GM15510 (cell line): ENCODE results near the gene FBXL13.

Experiments used
- POLR2A ChIP-seq: IDR thresholded peaks from 3 replicates; pipeline ENCODE4 v1.6.1; 2011; ENCODE audit warnings: borderline replicate concordance; ENCODE audit not compliant: insufficient read length; ENCODE audit errors: extremely low read depth

Gene FBXL13

DNA sequence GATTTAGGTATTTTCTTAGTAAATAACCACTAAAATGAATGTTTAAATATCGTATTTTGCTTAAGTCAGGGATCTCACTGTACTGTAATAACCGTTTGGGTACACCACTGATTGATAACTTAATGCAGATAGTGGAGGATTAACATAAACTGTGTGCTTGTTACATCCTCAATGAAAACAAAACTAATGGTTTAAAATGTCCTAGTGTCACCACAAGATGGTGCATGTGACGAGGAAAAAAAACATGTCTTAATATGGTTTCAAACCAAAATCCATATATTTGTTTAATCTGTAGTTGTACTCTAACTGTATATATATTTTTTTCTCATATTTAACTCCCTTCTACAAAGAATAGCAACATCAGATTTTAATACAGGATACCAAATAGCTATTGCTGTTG is 19.5 kb upstream of the FBXL13 start:
- no peak for TF ChIP-seq POLR2A

DNA sequence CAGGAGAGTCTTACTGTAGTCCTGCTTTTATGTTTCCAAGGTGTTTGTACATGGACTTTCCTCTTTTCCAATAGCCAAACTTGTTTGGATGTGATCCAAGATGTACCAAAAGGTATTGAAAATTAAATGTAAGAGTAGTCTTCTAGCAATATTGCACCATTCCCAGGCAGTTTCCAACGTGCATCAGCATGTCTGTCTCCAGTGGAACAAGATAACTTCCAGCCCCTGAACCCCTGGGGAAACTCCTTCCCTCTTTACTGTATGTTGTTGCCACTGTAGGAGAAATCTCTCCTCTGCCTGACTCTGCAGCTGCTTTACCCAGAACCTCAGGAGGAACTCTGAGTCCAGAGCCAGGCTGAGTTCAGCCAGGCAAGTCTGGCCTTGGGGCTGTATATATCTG is 18.8 kb upstream of the FBXL13 start:
- TF ChIP-seq POLR2A, result no peak

DNA sequence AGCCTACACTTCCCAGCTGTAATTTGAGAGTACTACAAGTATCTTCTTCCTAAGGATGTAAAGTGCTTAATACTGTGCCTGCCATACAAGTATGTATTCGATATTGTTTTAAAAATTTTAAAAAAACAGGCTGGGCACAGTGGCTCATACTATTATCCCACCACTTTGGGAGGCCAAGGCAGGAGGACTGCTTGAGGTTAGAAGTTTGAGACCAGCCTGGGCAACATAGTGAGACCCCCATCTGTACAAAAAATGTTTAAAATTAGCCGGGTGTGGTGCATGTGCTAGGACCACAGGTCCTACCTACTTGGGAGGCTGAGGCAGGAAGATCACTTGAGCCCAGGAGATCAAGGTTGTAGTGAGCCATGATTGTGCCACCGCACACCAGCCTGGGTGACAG is 8.6 kb upstream of the FBXL13 start:
- TF ChIP-seq POLR2A, result no peak

DNA sequence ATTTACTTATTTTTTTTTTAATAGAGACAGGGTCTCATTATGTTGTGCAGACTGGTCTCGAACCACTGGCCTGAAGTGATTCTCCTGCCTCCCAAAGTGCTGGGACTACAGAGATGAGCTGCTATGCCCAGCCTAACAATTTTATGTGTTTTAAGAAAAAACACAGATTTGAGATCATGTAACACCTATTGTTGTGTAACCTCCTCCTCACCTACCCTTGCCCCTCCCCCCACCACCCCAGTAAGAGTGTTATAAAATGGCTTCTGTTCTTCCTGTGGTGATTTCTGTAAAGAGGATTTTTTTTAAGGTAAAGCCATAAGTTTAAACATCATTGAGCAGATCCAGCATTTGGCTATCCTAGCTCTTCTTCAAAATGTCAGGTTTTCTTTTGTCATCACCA is 7.9 kb upstream of the FBXL13 start:
- TF ChIP-seq POLR2A, result no peak

DNA sequence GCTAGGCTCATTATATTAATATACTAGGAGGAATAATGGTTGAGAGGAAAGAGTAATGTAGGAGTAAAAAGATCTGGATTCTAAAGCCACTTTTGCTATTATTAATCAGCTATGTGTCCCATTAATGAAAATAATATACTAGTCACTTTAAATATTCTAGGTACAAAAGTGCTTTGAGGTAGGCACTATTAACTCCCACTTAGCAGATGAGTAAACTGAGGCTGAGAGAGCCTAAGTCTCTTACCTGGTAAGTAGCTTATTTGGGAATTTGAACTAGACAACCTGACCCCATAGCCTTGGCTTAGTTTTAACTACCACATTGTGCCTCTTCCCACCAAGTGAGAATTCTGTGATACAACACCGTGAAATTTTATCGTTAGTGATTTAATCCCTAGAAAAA is 6.3 kb upstream of the FBXL13 start:
- TF ChIP-seq POLR2A, result no peak

DNA sequence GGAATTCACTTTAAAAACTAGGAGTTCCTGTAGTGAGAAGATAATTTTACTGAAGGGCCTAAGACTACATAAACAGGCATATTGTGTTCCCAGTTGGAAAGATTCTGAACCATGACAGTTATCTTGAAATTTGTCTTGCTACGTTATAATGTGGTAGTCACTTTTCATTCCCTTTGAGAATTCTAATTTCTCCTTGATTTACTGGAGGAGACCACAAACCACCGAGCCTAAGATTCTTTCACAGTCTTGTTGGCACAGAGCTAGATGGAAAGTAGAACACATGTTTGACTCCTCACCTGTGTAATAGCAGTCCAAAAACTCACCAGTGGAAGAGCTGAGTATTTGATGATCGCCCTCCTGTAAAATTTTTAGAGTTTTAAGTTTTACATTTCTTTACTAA is 5.2 kb upstream of the FBXL13 start:
- no peak for TF ChIP-seq POLR2A

DNA sequence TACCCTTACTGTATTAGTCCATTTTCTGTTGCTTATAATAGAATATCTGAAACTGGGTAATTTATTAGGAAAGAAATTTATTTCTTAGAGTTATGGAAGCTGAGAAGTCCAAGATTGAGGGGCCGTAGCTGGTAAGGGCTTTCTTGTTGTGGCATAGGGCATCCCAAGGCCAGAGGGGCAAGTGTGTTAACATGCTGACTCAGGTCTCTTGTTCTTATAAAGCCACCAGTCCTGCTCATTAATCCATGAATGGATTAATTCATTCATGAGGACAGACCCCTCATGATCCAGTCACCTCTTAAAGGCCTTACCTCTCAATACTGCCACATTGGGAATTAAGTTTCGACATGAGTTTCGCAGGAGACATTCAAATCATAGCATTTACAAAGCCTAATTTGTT is 2.7 kb upstream of the FBXL13 start:
- no peak for TF ChIP-seq POLR2A

DNA sequence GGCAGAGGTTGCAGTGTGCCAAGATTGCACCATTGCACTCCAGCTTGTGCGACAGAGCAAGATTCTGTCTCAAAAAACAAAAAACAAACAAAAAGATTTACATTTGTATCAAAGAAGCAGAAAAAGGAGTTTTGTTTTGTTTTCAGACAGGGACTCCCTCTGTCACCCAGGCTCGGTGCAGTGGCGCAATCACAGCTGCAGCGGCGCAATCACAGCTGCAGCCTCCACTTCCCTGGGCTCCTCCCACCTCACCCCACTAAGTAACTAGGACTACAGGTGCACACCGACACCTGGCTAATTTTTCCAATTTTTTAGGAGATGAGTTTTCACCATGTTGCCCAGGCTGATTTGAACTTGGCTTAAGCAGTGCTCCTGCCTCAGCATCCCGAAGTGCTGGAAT is 2.2 kb upstream of the FBXL13 start:
- no peak for TF ChIP-seq POLR2A

DNA sequence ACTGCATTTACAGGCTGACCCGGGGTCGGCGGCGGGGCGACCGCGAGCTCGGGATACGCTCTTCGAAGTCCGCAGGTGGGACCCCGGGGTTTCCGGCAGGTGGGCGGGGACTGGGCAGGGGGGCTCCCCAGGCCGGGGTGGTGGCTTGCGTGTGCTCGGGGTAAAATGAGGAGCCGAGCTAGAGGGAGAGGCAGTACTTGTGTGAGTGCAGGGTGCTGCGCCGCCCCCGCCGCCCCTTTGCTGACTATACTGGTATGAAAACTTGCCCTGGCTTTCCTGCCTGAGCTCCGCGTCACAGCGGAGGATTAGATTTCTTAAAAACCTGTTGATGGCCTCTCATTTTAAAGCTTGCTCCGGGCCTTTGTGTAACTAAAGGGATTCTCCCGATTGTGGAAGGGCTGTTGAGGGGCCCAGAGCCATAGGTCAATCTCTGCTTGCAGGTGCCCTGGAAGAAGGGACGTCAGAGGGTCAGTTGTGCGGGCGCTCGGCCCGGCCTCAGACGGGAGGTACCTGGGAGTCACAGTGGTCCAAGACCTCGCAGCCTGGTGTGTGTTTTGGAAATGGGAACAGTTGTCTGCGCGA is 832 bp upstream of the FBXL13 start:
- TF ChIP-seq POLR2A, result no peak

DNA sequence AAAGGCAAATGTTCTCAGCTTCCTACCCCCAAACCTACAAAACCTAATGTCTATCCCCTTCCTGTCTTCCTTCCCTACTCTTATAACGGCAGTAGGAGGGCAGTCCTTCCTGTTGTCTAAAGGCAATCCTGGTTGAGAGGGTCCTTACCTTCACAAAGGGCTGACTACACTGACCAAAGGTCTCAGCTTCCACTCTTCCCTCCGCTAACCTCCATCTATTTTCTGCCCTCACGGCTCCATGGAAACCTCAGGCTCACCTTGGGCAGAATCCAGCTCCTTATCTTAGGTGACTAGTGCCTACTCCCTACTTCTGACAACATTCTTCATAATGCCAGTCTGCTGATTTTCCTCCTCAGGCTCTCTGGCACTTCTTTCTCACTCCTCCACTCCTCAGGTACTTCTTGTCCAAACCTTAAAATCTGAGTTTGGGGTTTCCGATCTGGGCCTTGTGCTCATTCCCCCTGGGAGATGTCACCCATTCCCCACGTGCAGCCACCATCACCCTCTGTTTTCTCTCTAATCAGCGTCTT is 542 bp downstream of the FBXL13 start:
- TF ChIP-seq POLR2A, result no peak

DNA sequence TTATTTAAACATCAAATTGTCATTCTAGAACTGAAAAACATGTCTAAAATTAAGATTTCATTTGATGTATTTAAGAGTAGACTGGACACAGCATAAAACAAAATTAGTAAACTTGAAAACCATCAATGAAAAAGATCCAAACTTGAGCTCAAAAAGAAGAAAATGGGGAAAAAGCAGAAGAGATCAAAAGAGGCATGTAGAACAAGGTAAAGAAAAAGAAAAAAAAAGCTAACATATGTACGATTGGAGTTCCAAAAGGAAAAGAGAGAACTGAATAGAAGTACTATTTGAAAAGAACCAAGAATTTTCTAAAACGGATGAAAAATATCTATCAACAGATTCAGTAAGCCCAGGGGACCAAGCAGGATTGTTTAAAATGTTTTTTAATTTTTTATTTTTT is 3.6 kb downstream of the FBXL13 start:
- no peak for TF ChIP-seq POLR2A

DNA sequence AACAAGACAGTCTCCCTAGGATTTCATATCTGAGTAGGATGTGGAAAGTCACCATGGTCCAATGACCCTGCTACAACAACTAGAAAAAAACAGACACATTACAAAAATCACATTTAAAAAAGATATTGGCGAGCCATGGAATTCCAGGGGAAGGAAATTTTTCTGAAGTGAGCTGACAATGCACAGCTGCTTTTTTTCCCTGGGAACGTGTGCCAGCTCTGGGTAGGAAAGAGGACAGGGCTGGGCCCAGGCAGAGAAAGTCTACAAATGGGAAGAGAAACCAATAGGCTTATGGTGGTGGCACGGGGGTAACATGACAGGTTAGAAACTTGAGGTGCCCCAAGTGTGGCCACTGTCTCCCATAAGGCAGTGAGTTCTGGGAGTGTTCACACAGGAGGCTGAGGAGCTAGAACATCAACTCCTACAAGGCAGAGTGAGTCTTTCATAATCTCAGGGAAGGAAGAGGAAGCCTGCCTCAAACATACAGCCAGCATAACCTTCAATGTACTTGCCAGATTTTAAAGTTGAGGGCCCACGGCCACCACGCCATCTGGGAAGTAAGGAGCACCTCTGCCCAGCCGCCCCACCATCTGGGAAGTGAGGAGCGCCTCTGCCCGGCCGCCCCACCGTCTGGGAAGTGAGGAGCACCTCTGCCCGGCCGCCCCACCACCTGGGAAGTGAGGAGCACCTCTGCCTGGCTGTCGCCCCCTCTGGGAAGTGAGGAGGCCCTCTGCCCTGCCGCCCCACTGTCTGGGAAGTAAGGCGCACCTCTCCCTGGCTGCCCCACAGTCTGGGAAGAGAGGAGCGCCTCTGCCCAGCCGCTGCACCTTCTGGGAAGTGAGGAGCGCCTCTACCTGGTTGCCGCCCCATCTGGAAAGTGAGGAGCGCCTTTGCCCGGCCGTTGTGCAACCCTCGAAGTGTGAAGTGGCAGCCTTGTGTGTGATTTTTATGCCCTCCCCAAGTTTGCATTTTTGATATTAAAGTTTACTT is 5.9 kb downstream of the FBXL13 start:
- no peak for TF ChIP-seq POLR2A

DNA sequence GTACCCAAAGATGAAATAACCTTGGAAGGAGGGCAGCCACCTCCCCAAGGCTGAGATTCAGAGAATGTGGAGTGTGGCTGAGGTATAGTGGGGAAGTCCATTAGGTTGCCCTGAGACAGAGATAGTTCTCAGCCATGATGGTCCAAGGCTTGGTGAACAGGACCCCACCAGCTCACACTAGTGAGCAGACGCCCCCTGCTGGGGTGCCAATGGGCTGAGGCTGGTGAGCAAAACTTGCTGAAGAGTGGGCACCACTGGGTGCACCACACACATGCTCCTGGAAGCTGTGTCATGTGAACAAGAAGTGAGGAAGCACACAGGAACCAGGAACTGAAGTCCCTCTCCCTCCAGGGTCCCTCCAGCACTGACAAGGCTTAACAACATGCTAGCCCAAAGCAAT is 8.9 kb downstream of the FBXL13 start:
- TF ChIP-seq POLR2A, result no peak

DNA sequence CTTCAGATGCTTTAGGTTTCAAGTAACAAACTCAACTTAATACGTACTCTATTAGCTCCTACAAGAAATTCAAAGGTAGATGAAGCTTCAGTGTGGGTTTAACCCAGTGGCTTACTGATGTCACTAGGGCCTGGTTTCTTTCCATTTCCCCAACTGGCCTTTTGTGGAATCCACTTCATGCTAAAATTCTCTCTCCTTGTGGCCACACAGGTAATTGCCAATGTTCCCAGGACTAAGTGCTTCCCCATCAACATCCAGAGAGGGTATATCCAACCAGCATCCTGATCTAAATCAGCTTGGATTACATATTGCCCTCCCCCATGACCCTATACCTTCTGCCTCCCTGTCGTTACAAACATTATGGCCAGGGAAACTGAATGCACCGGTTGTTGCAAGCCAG is 10.7 kb downstream of the FBXL13 start:
- no peak for TF ChIP-seq POLR2A

DNA sequence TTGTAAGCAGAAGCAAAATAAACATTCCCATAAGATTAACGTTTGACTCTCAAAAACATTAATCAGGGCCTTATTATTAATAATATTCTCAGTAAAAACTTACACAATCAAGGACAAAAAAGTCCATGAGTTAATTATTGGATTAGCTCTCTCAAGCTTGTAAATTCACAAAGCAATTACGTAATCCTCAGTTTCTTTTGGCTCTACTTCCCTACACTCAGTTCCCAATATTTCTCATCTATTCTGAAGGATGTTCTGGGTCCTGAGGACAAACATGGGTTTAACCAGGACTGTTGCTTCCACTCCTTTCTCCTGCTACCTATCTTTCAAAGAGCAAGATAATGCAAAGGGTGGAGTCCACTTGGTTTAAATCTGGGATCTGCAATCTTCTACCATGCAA is 15.1 kb downstream of the FBXL13 start:
- no peak for TF ChIP-seq POLR2A

DNA sequence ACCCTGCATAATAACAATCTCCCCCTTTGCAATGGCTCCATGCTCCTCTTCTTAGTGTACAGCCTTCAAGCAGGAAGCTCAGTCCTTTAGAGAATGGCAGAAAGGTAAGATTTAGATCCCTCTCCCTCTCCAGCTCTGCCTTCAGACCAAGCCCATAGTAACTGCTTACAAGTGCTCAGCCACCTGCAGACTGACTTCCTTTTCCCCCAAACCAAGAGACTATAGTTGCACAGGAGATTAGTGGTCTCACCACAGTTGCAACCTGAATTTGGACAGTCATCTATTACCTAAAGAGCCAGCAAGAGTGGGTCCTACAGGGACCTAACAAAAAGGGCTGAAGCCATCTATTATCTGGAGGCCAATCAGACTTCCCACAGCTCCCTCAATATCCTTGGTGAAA is 16.5 kb downstream of the FBXL13 start:
- no peak for TF ChIP-seq POLR2A
